Sigmoid colon (tissue), 7 donors: ENCODE data around the gene RFC2. TPM values are rescaled to one million over a fixed set of nuclear protein-coding genes. Genes with fewer than 3 reads are reported as not detected.

ENCODE experiments used
- DNase-seq: peaks from one replicate; pipeline ENCODE4 v3.0.0-alpha.2; 2019
- H3K27ac ChIP-seq, 4 donors: fragments of 200-600 bp; sonication (generic); one replicate each; pipeline ENCODE4 v1.5.1; 2016 to 2019; ENCODE audit warnings: mild to moderate bottlenecking in 1 of 4
- H3K27me3 ChIP-seq, 3 donors: fragments of 200-600 bp; sonication (generic); one replicate each; pipeline ENCODE4 v1.5.1; 2019; ENCODE audit warnings: mild to moderate bottlenecking in 1 of 3
- H3K36me3 ChIP-seq, 4 donors: fragments of 200-600 bp; sonication (generic); one replicate each; pipeline ENCODE4 v1.5.1; 2016 to 2019
- H3K4me1 ChIP-seq, 4 donors: fragments of 200-600 bp; sonication (generic); one replicate each; pipeline ENCODE4 v1.5.1; 2017 to 2019
- H3K4me3 ChIP-seq, 4 donors: fragments of 200-600 bp; sonication (generic); one replicate each; pipeline ENCODE4 v1.5.1; 2017 to 2019; ENCODE audit warnings: mild to moderate bottlenecking in 2 of 4, moderate library complexity in 1 of 4
- H3K9me3 ChIP-seq, 4 donors: fragments of 200-600 bp in 3 of 4; sonication (generic) in 3 of 4; one replicate each; pipeline versions ENCODE4 v1.5.1 to v1.6.1; 2013 to 2019
- CTCF ChIP-seq, 4 experiments: fragments of 450-650 bp in 3 of 4; fragments of 200-600 bp in 1 of 4; IDR thresholded peaks; one replicate each; pipeline ENCODE4 v1.5.1; 2016 to 2019; ENCODE audit warnings: antibody characterized with exemption in 4 of 4, mild to moderate bottlenecking in 3 of 4, moderate library complexity in 2 of 4
- EP300 ChIP-seq, 4 donors: sonication (generic); formaldehyde crosslinking; IDR thresholded peaks; one replicate each; pipeline ENCODE4 v1.6.1; 2017; ENCODE audit warnings: antibody characterized with exemption in 4 of 4
- POLR2A ChIP-seq, 2 donors: fragments of 450-650 bp; IDR thresholded peaks; one replicate each; pipeline ENCODE4 v1.6.1; 2016; ENCODE audit warnings: antibody characterized with exemption in 2 of 2, mild to moderate bottlenecking in 2 of 2, moderate library complexity in 2 of 2
- POLR2AphosphoS5 ChIP-seq, 4 donors: sonication (generic); formaldehyde crosslinking; IDR thresholded peaks; one replicate each; pipeline ENCODE4 v1.6.1; 2017; ENCODE audit warnings: antibody characterized with exemption in 4 of 4
- WGBS, 2 donors: extraction: QIAGEN DNeasy Blood & Tissue Kit; methylation state at CpG; one replicate each; pipeline ENCODE4 v1.1.7; 2013; 5-methylcytosine and 5-hydroxymethylcytosine counted together
- intact Hi-C: fragments of 100-400 bp; cut with DNase I; formaldehyde crosslinking; loops from one replicate; pipeline ENCODE4 v1.15.1; 2023
- polyA plus RNA-seq, 3 donors: library from polyadenylated mRNA; stranded (reverse); fragments of 200-250 nt; gene quantifications; one replicate each; pipeline ENCODE4 v1.2.3, GENCODE V29; 2013
- total RNA-seq, 4 donors: library from RNA; depleted of rRNA; stranded (reverse); fragments of >200 nt; gene quantifications; one replicate each; pipeline ENCODE4 v1.1.0, GENCODE V29; 2016
- donor health status: healthy with polysubstance abuse.
- donor health status: Bipolar disorder and iron deficiency.
- donor health status: healthy.

Gene RFC2
- total and polyA plus RNA-seq, 7 donors: 3.3 to 30.0 (median 17.8) TPM

- no peaks in the 10 kb centered on the region for H3K27me3 ChIP-seq
- intact Hi-C loops: no loop called here
- H3K4me1 ChIP-seq: peaks cover 0 to 25% (median 22%) of the 10 kb centered on the region in 4 donors
- WGBS, 2 donors: 80 to 90% methylated on average over 11 of the region's 11 CpGs
- H3K36me3 ChIP-seq: no peaks in the 10 kb centered on the region
- no peaks in the 10 kb centered on the region for H3K9me3 ChIP-seq
- no peak overlapping the region for H3K27ac ChIP-seq
- no peak for DNase-seq
- TF ChIP-seq POLR2AphosphoS5 (IDR thresholded peaks at IDR 0.05): no peak
- no peak for TF ChIP-seq POLR2A (IDR thresholded peaks at IDR 0.05)
- no peak for TF ChIP-seq EP300 (IDR thresholded peaks at IDR 0.05)
- TF ChIP-seq CTCF (IDR thresholded peaks at IDR 0.05): no peak
- H3K4me3 ChIP-seq: no peak overlapping the region
Measured at GRCh38 chr7:74286131-74286530, 31.9 kb upstream of the RFC2 start.

GRCh38 chr7:74284781-74285259 lies 30.6 kb upstream of the RFC2 start:
- Histone ChIP-seq H3K36me3 (no peaks in the 10 kb centered on the region), H3K4me1 (peaks cover 0 to 20% (median 17%) of the 10 kb centered on the region in 4 donors), H3K27ac (no peak overlapping the region), H3K9me3 (no peaks in the 10 kb centered on the region), H3K4me3 (no peak overlapping the region), H3K27me3 (no peaks in the 10 kb centered on the region)
- WGBS, 2 donors: 13 to 35% methylated on average over 9 of the region's 9 CpGs
- no peak for DNase-seq
- intact Hi-C loops: no loop called here
- no peak for TF ChIP-seq POLR2A (IDR thresholded peaks at IDR 0.05)
- TF ChIP-seq EP300 (IDR thresholded peaks at IDR 0.05): no peak
- TF ChIP-seq POLR2AphosphoS5 (IDR thresholded peaks at IDR 0.05): no peak
- no peak for TF ChIP-seq CTCF (IDR thresholded peaks at IDR 0.05)

- TF ChIP-seq EP300 (IDR thresholded peaks at IDR 0.05): no peak
- TF ChIP-seq POLR2AphosphoS5 (IDR thresholded peaks at IDR 0.05): no peak
- no peak for TF ChIP-seq POLR2A (IDR thresholded peaks at IDR 0.05)
- TF ChIP-seq CTCF (IDR thresholded peaks at IDR 0.05): no peak
- no peaks in the 10 kb centered on the region for H3K9me3 ChIP-seq
- H3K27me3 ChIP-seq: no peaks in the 10 kb centered on the region
- H3K4me3 ChIP-seq: no peak overlapping the region
- H3K27ac ChIP-seq: no peak overlapping the region
- H3K4me1 ChIP-seq: peaks cover 0 to 27% (median 23%) of the 10 kb centered on the region in 4 donors
- intact Hi-C loops: no loop called here
- 70 to 76% methylated on average over 9 of the region's 9 CpGs for WGBS, 2 donors
- DNase-seq: no peak
- H3K36me3 ChIP-seq: no peaks in the 10 kb centered on the region
Measured at GRCh38 chr7:74283858-74284447, 29.8 kb upstream of the RFC2 start.

- H3K4me1 ChIP-seq: peaks cover 0 to 17% (median 14%) of the 10 kb centered on the region in 4 donors
- no peak overlapping the region for H3K27ac ChIP-seq
- H3K4me3 ChIP-seq: no peak overlapping the region
- TF ChIP-seq EP300 (IDR thresholded peaks at IDR 0.05) (no peak), CTCF (IDR thresholded peaks at IDR 0.05) (no peak), POLR2AphosphoS5 (IDR thresholded peaks at IDR 0.05) (no peak), POLR2A (IDR thresholded peaks at IDR 0.05) (no peak)
- no peaks in the 10 kb centered on the region for H3K9me3 ChIP-seq
- H3K27me3 ChIP-seq: no peaks in the 10 kb centered on the region
- no peaks in the 10 kb centered on the region for H3K36me3 ChIP-seq
- intact Hi-C loops: no loop called here
- 89 to 91% methylated on average over 14 of the region's 14 CpGs for WGBS, 2 donors
- DNase-seq: no peak
Measured at GRCh38 chr7:74282748-74283459, 28.7 kb upstream of the RFC2 start.
